Keratinocyte (primary cell): ENCODE results near the gene MPPED1. TPM values are rescaled to one million over a fixed set of nuclear protein-coding genes. Genes with fewer than 3 reads are reported as not detected.

Experiments used
- DNase-seq: peaks from one replicate; pipeline ENCODE4 v3.0.0-alpha.2; 2011; ENCODE audit warnings: low read depth, missing footprints, low spot score
- FAIRE-seq: peaks from 2 replicates; lab custom pipeline; 2011; peaks lifted over from hg19 to GRCh38; lab: Jason Lieb, UNC
- H2AFZ ChIP-seq: 2 replicates; pipeline ENCODE4 v1.6.0; 2012; ENCODE audit warnings: low read length, control low read depth, inconsistent platforms; ENCODE audit not compliant: control insufficient read depth
- H3K27ac ChIP-seq: 2 replicates; pipeline ENCODE4 v1.5.1; 2011; ENCODE audit warnings: low read length; ENCODE audit not compliant: control insufficient read depth, insufficient read depth
- H3K27me3 ChIP-seq: 3 replicates; pipeline ENCODE4 v1.6.0; 2011; ENCODE audit warnings: low read length; ENCODE audit not compliant: control insufficient read depth, insufficient read depth; ENCODE audit errors: extremely low read depth
- H3K36me3 ChIP-seq, 2 experiments: 2 replicates in 1 of 2; 3 replicates in 1 of 2; pipeline ENCODE4 v1.5.1; 2011; ENCODE audit warnings: low read length in 2 of 2, mild to moderate bottlenecking in 1 of 2; ENCODE audit not compliant: control insufficient read depth in 2 of 2, insufficient read depth in 2 of 2; ENCODE audit errors: extremely low read depth in 1 of 2
- H3K4me1 ChIP-seq: 3 replicates; pipeline ENCODE4 v1.5.1; 2011; ENCODE audit warnings: low read length; ENCODE audit not compliant: control insufficient read depth, insufficient read depth; ENCODE audit errors: extremely low read depth
- H3K4me2 ChIP-seq: 3 replicates; pipeline ENCODE4 v1.6.0; 2011; ENCODE audit warnings: low read depth, low read length; ENCODE audit not compliant: control insufficient read depth, insufficient read depth; ENCODE audit errors: extremely low read depth
- H3K4me3 ChIP-seq, 3 experiments: fragments of 200-600 bp in 1 of 3; sonication (generic) in 1 of 3; 2 replicates in 2 of 3; 3 replicates in 1 of 3; pipeline ENCODE4 v1.5.1; 2011 to 2016; ENCODE audit warnings: low read length in 3 of 3, mild to moderate bottlenecking in 3 of 3, control low read depth in 2 of 3, inconsistent platforms in 1 of 3, low read depth in 1 of 3, mixed read lengths in 1 of 3, mixed run types in 1 of 3, moderate library complexity in 1 of 3; ENCODE audit not compliant: control insufficient read depth in 2 of 3, insufficient read depth in 2 of 3; ENCODE audit errors: extremely low read depth in 1 of 3
- H3K79me2 ChIP-seq: 2 replicates; pipeline ENCODE4 v1.6.0; 2012; ENCODE audit warnings: low read length; ENCODE audit not compliant: control insufficient read depth, insufficient read depth
- H3K9ac ChIP-seq: 3 replicates; pipeline ENCODE4 v1.6.0; 2011; ENCODE audit warnings: low read length; ENCODE audit not compliant: control insufficient read depth, insufficient read depth; ENCODE audit errors: extremely low read depth
- H3K9me1 ChIP-seq: 3 replicates; pipeline ENCODE4 v1.6.0; 2011; ENCODE audit warnings: low read length; ENCODE audit not compliant: control insufficient read depth, insufficient read depth; ENCODE audit errors: extremely low read depth
- H3K9me3 ChIP-seq: 2 replicates; pipeline ENCODE4 v1.5.1; 2012; ENCODE audit warnings: low read depth, low read length; ENCODE audit not compliant: control insufficient read depth
- H4K20me1 ChIP-seq: 3 replicates; pipeline ENCODE4 v1.6.0; 2011; ENCODE audit warnings: low read length; ENCODE audit not compliant: control insufficient read depth, insufficient read depth; ENCODE audit errors: extremely low read depth
- EZH2 ChIP-seq: IDR thresholded peaks from one replicate; pipeline ENCODE4 v1.6.1; 2012; ENCODE audit warnings: inconsistent platforms, mild to moderate bottlenecking, low read length, moderate library complexity
- dilution Hi-C: fragments of 300-500 bp; cut with MboI; formaldehyde crosslinking; loops from one replicate; pipeline ENCODE4 v1.7.0; 2020; ENCODE audit warnings: low sequenced_read_pairs; ENCODE audit not compliant: extremely low pct_ligation_motif_present
- polyA plus RNA-seq, 5 experiments: library from polyadenylated mRNA; depleted of rRNA in 3 of 5; stranded (reverse) in 3 of 5; stranded (forward) in 1 of 5; unstranded in 1 of 5; fragments of >200 nt; gene quantifications; 1 replicate in 1 of 5; 2 replicates in 3 of 5; 3 replicates in 1 of 5; pipeline versions ENCODE4 v1.2.1 to v1.2.3, GENCODE V29; 2011 to 2012; ENCODE audit warnings: missing spikeins in 2 of 5, low read depth in 1 of 5, low replicate concordance in 1 of 5
- TF ChIP-seq, protein P1 (sequence below), 3 experiments: IDR thresholded peaks in 1 of 3; conservative IDR thresholded peaks in 1 of 3; optimal IDR thresholded peaks in 1 of 3; 2 replicates in 2 of 3; 3 replicates in 1 of 3; pipeline versions ENCODE3 to v1.5.1; 2011; ENCODE audit warnings: low read length in 3 of 3, mild to moderate bottlenecking in 3 of 3, moderate library complexity in 2 of 3, control low read depth in 1 of 3, inconsistent platforms in 1 of 3; ENCODE audit not compliant: insufficient read depth in 2 of 3; ENCODE audit errors: extremely low read depth in 1 of 3

Gene MPPED1
- polyA plus RNA-seq, 1 donor (not counting 4 experiments of a cell fraction or from before 2014, with no cell fraction given): not detected

DNA sequence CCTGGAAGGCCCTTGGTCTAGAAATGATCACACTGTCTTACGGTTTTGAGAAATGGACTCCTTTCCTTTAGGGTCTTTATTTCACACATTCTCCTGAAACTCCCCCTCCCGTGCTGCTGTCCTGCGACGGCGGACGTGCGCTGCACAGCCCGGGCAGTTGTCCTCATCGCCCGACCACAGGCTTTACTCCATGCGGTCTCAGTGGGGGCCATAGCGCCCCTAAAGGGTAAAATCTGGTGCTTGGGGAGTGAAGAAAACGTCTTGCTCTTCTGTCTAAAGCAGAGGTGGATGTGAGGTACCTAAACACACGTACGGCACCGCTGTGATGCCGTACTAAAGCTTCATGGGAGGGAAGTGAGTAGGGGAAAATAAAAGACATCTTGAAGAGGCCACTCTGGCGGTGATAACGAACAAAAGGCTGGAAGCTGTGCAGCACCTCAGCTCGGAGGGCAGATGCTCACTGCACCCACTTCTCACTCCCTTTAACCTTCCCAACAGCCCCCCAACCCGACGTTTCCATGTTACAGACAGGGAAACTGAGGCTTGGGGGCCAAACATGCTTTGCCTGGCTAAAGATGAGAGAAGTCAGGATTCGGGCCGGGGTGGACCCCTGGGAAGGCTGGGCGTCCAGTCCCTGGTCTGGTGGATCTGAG, 22.6 kb downstream of the MPPED1 start:
- TF ChIP-seq EZH2: no peak
- TF ChIP-seq, protein P1, sequence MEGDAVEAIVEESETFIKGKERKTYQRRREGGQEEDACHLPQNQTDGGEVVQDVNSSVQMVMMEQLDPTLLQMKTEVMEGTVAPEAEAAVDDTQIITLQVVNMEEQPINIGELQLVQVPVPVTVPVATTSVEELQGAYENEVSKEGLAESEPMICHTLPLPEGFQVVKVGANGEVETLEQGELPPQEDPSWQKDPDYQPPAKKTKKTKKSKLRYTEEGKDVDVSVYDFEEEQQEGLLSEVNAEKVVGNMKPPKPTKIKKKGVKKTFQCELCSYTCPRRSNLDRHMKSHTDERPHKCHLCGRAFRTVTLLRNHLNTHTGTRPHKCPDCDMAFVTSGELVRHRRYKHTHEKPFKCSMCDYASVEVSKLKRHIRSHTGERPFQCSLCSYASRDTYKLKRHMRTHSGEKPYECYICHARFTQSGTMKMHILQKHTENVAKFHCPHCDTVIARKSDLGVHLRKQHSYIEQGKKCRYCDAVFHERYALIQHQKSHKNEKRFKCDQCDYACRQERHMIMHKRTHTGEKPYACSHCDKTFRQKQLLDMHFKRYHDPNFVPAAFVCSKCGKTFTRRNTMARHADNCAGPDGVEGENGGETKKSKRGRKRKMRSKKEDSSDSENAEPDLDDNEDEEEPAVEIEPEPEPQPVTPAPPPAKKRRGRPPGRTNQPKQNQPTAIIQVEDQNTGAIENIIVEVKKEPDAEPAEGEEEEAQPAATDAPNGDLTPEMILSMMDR (optimal IDR thresholded peaks at IDR 0.05 in 1 of 3, IDR thresholded peaks at IDR 0.05 in 1 of 3, conservative IDR thresholded peaks at IDR 0.05 in 1 of 3; ENCODE audit: extremely low read depth in 1 of 3, insufficient read depth in 2 of 3, low read length in 3 of 3): no peak
- Histone ChIP-seq H3K4me1 (no peaks in the 10 kb centered on the region), H3K4me3 (no peak overlapping the region), H3K9me1 (no peaks in the 10 kb centered on the region), H3K4me2 (no peak overlapping the region), H4K20me1 (no peaks in the 10 kb centered on the region), H3K79me2 (no peaks in the 10 kb centered on the region), H3K36me3 (no peaks in the 10 kb centered on the region), H3K27me3 (peaks cover 51% of the 10 kb centered on the region), H3K9ac (no peak overlapping the region), H3K9me3 (no peaks in the 10 kb centered on the region), H2AFZ (no peak overlapping the region), H3K27ac (no peak overlapping the region)
- FAIRE-seq: no peak
- no peak for DNase-seq
- dilution Hi-C loops: no loop called here

DNA sequence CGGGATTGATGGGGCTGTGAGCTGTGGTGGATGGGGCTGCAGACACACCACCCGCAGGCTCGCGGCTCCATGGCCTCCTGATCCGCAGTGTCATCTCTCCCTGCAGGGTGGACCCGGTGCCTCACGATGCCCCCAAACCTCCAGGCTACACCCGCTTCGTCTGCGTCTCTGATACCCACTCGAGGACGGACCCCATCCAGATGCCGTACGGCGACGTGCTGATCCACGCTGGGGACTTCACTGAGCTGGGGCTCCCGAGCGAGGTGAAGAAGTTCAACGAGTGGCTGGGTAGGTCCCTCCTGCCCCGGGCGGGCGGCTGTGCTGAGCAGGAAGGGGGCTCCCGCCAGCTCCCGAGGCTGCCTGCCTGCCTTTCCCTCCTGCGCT, 23.1 kb downstream of the MPPED1 start:
- H3K9ac ChIP-seq: no peak overlapping the region
- no peaks in the 10 kb centered on the region for H3K79me2 ChIP-seq
- H3K4me1 ChIP-seq: no peaks in the 10 kb centered on the region
- TF ChIP-seq, protein P1 (optimal IDR thresholded peaks at IDR 0.05 in 1 of 3, IDR thresholded peaks at IDR 0.05 in 1 of 3, conservative IDR thresholded peaks at IDR 0.05 in 1 of 3; ENCODE audit: extremely low read depth in 1 of 3, insufficient read depth in 2 of 3, low read length in 3 of 3): no peak
- TF ChIP-seq EZH2: no peak
- H3K27ac ChIP-seq: no peak overlapping the region
- dilution Hi-C loops: no loop called here
- no peaks in the 10 kb centered on the region for H4K20me1 ChIP-seq
- no peaks in the 10 kb centered on the region for H3K9me3 ChIP-seq
- H3K27me3 ChIP-seq: peaks cover 46% of the 10 kb centered on the region
- H3K4me2 ChIP-seq: no peak overlapping the region
- no peak for DNase-seq
- FAIRE-seq: no peak
- H2AFZ ChIP-seq: no peak overlapping the region
- H3K4me3 ChIP-seq: no peak overlapping the region
- no peaks in the 10 kb centered on the region for H3K36me3 ChIP-seq
- H3K9me1 ChIP-seq: no peaks in the 10 kb centered on the region
